HG03520 (cell line): ENCODE data around the gene TNRC6C.

ENCODE experiments used
- ATAC-seq: cut with Tn5 transposase; IDR thresholded peaks from one replicate; pipeline ENCODE4 v1.9.1; 2021; ENCODE audit warnings: mild to moderate bottlenecking, moderate library complexity; ENCODE audit not compliant: unreplicated experiment

Gene TNRC6C

DNA sequence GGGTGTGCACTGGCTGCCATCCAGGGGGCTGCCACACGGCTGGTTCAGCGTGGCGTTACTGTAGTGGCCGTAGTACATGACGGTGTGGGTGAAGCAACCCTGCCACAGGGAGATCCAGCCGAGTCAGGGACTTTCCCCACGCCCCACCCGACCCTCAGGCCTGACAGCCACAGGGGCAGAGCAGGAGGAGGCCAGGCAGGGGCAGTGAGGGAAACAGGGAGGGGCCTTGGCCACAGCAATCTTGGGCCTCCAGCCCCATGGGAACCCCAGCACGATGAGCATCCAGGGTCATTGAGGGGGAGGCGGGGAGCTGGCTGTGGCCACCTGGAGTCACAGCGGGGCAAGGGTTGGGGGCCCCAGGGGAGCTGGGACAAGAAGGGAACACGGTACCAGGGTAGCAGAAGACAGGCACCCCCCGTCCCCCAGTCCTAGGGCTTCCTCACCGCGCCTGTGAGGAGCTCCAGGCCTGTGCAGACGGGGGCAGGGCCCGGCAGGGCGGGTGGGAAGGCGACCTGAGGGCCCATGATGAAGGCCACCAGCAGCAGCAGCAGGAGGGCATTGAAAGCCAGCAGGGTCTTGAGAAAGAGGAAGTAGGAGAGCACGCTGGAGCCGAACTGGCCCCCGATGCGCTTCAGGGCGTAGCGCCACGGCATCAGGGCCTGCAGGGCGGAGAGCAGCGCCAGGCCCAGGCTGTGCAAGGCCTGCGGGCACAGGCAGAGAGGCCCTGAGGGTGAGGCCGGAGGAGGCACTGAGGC, 165.8 kb downstream of the TNRC6C start:
- no peak for ATAC-seq

DNA sequence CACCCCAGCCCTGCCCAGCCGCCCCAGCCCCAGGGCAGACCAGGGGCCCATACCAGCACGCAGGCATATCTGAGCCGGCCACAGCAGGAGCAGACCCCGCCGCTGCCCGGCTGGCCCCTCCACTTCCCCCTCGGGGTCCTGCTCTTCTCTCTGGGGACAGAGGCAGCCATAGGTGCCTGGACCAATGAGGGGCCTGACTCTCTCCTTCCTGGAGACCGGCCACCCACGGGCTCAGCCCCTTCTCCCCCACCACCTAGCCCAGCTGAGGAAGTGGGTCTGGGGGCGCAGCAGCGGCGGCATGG, 166.3 kb downstream of the TNRC6C start:
- ATAC-seq = no peak

DNA sequence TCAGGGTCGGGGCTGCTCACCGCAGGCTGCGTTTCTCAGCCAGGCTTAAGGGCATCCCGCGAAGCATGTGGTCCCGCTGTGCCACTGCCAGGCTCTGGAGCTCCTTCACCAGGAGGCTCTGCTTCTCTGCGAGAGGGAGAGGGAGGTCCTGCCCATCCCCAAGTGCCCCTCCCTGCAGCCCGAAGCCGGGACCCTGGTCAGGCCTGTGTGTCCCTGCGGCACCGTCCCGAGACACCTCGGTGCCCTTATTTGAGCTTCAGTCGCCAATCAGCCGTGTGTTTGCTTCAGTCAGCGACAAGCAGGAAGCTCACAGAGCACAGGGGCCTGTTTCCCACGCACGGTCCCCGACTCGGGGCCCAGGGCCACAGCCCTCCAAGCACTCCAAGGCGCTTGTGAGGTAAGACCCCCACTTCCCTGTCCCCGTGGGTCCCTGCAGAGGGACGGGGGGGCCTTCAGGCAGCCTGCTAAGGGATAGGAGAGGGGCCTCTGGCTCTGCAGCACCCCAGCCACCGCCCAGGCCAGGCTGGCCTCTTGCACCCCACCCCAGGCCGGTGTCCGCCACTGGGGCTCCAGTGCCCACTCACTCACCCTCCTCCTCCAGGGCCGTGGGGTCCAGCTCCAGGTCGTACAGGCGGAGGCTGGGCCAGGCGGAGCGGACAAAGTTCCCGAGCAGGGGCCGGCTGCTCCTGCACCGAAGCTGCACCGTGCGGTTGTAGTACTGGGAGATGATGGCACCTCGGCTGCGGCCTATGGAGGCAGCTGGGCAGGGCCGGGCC, 166.8 kb downstream of the TNRC6C start:
- no peak for ATAC-seq

DNA sequence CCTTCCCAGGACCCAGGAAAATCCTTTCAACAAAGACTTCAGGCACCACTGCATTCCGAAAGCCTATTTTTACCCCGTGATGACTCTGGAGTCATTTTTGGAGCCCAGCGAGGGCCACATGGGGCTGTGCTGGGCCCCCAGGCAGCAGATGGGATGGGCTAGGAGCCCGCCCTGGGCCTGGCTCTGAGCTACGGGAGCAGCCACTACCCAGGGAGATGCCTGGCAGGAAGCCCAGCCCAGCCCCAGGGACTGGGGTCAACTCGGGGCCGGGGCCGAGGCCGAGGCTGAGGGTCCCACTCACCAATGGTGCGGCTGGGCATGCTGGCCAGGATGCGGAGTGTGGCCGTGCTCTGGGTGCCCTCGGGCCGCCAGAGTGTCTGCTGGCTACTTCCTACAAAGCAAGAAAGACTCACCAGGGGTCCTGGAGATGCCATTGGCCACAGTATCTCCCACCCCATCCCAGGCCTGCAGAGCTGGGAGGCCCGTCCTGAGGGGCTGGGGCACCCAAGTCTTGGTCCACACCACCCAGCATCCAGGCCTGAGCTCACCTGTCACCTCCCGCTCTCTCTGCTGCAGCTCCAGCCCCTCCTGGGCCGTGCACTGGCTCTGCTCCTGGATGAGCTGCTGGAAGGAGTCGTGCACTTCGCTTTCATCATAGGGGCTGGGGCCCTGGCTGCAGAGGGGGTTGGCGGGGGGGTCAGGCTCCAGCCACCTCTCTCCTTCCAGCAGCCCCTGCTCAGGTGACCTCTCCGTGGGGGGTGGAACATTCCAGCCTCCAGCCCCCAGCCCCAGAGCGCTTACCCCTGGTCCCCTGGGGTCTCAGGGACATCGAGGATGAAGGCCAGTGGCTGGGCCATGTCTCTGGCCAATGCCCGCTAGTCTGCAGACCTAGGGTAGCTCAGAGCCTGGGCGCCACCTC, 167.7 kb downstream of the TNRC6C start:
- ATAC-seq = no peak

DNA sequence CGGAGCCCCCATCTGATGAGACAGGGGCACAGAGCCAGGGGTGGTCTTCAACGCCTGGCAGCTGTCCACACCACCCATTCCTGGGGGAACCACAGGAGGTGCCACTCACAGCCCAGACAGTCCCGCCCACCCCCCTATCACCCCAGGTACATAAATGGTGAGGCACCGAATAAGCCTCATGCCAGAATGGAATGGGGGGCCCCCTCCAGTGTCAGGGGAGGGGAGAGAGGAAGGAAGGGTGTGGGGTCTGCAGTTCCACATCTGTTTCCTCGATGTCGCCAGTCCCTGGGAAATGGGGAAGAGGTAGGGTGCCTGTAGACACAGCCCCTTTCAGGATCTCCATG, 168.4 kb downstream of the TNRC6C start:
- no peak for ATAC-seq

DNA sequence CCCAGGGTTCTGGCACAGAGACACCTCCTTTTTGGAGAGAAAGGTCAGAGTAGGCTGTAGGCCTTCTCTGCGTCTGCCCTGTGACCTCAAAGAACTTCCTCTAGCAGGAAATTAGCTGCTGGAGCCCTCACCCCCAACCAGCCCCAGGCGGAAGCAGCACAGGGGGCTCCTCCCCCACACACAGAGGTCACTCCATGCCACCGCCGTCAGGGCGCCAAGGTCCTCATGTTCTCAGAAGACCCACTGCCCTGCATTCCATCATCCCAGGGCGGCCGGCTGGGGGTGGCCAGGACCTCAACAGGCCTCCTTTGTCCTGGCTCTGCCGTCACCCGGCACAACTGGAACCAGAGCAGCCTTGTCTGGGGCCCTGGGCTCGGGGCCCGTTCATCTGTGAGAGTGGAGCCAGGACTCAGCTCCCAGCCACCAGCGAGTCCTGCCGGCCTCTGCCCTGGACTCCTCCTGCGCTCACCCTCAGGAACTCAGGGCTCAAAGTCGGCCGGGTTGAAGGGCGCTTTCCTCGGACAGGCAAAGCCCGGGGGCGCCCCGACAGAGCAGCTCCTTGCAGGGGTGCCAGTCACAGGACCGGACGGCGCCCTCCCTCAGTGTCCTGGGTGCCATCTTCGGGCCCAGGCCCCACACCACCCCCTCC, 168.9 kb downstream of the TNRC6C start:
- ATAC-seq = no peak

DNA sequence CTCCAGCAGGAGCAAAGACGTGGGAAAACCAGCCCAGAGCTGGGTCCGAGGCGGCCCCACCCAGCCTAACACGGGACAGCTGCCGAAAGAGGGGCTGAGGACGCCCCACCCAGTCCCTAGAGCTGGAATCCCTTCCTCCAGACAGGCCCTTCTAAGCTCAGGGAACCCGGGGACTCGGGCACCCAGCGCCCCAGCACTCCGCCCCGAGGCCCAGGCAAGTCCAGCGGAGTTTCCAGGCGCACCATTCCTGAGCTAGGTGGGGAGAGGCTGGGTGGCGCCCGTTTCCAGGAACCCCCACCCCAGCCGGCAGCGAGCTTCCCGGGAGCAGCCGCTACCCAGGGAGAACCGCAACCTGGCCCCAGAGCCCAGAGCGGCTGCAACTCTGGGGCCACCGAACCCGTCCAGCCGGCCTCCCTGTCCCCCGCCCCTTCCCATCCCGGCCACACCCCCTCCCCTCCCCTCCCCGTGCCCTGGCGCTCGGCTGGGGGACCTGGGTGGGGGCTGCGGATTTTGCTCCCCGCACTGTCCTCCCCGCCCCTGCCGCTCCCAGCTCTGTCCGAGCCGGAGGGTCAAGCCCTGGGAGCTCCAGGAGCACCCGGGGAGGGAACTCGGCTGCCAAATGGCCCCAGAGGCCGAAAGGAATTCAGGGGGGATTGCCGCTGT, 169.5 kb downstream of the TNRC6C start:
- ATAC-seq = no peak

DNA sequence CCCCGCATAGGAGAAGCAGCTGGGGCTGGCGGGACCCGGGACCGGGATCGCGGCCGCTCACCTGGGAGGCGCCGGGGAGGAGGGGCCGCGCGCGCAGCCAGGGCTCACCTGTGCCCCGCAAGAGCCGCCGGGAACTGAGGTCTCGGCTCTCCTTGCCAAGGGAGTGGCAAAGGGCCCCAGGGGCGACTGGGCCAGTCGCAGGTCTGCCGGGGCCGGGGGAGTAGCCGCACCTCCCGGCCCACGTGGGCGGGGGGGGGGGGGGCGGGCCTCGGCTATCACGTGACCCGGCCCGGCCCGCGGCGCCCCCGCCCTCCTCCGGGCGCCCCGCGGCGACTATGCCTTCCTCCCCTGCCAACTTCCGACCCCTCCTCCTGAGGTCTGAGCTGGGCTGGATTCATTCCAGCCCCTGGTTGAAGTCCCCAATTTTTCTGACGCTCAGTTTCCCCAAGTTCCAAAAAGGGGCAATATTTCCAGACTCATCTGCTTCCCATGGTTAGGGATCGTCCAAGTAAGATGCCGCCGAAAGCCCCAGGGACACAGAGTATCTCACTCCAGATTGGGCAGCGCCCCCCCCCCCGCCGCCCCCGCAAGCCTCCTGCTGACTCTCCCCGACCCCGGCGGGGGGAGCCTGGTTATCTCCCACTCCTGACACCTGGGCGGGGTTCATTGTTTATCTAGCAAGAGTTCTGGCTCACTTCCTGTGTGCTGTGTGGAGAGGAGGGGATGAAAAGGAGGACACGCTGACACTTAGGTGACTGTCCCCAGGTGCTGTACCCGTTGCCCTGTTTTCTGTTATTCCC, 170.2 kb downstream of the TNRC6C start, which contains the start of gene TMC6:
Gene TMC6, minus strand, starts transcription at position 205 of the 800 bp plus-strand sequence. CDS start 1,923 bp downstream, outside the sequence.
- no peak for ATAC-seq

DNA sequence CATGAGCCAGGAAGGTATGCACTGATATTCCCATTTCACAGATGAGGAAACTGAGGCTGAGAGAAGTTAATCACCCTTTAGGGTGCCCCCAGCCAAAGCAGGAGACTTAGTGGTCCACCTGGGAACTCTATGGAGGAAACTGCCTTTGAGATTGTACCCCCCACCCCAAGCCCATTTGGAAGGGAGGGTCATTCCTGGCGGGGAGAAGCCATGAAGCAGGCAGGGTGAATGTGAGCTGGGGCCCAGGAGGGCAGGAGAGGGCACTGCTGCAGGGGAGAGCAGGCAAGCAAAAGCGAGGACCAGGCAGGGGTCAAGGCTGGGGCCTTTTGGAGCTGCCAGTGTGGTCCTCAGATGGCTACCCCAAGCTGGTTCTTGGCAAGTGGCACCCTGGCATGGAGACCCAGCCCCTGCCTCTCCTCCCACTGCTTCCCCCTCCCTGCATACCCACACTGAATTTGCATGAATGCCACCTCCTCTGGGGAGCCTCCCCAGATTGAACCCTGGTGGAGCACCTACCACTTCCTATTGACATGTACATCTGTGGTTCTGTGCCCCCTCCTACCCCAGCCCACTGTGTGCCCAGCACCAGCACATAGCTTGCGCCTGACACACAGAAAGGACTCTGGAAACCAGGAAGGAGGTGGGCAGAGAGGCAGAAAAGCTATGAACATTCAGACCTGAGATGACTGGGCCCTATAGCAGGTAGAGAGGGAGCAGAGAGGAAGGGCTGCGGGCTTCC, 171.0 kb downstream of the TNRC6C start:
- no peak for ATAC-seq

DNA sequence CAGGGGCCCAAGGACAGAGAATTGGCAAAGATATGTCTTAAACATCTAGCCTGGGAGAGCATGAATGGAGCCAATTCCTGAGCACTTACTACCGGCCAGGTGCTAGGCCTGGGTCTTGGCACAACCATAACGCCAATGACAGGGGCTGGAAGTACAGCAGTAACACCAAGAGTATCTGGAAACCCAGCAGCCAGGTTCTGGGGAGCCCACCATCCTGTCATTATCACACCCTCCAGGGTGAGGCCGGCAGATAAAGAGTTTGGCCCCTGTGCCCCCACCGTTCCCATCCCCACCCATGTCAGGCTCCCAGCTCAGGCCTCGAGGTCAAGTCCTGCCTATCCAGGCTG, 171.6 kb downstream of the TNRC6C start:
- ATAC-seq = no peak

DNA sequence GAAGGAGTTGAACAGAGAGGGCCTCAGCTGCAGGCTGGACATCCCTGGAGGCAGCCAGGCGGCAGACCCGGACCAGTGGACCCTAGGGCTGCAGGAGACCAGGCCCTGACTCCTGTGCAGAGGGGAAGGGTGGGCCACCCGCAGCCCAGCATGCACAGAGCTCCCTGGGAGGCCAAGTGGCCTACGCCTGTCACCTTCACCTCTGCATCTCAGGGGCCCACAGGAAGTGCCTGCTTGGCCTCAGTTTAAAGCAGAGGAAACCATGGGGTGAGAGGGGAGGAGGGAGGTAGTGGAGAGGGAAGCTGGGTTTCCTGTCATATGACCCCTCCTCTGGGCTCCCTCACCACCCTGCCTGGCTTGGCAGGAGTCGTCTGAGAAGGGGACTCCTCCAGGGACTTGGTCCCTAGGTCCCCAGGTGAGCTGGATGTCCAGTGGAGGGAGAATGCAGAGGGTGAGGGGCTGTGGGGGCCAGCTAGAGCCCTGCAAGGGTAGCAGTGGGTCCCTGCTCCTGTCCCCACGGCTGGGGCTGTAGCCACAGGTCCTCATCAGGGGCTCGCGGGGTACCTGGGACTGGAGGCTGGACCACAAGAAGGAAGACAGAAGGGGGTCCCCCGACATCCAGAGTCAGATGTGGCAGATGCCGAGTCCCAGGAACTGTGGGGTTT, 172.1 kb downstream of the TNRC6C start, which contains the start of gene TMC8:
Gene TMC8, plus strand, starts transcription at position 335 of the 665 bp plus-strand sequence. CDS start 818 bp downstream, outside the sequence.
- ATAC-seq = no peak

DNA sequence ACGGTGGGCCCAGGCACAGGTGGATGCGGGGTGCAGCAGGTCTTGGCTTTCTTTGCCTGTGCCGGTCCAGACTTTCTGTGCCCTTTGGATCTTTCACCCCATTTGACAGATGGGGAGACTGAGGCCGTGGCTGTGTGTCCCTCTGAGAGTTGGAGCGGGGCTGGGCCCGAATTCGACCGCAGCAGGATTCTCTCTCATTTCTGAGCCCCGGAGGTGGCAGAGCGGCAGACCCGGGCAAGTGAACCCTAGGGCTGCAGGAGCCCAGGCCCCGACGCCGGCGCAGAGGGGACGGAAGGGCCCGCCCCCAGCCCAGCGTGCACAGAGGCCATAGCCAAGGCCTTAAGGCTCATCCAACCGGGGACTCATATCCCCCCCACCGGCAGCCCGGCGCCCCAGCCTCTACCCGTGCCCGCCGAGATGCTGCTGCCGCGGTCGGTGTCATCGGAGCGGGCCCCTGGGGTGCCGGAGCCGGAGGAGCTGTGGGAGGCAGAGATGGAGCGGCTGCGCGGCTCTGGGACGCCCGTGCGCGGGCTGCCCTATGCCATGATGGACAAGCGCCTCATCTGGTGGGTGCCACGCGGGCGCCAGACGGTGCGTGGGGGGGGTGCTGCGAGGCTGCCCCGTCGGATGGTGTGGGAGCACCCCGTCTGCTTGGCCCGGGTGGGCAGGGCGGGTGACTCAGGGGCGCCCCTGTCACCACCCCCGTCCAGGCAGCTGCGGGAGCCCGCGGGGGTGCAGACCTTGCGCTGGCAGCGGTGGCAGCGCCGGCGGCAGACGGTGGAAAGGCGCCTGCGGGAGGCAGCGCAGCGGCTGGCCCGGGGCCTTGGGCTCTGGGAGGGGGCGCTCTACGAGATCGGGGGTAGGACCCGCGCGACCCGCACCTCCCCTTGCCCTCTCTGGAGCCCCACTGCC, 172.9 kb downstream of the TNRC6C start:
- ATAC-seq = no peak

DNA sequence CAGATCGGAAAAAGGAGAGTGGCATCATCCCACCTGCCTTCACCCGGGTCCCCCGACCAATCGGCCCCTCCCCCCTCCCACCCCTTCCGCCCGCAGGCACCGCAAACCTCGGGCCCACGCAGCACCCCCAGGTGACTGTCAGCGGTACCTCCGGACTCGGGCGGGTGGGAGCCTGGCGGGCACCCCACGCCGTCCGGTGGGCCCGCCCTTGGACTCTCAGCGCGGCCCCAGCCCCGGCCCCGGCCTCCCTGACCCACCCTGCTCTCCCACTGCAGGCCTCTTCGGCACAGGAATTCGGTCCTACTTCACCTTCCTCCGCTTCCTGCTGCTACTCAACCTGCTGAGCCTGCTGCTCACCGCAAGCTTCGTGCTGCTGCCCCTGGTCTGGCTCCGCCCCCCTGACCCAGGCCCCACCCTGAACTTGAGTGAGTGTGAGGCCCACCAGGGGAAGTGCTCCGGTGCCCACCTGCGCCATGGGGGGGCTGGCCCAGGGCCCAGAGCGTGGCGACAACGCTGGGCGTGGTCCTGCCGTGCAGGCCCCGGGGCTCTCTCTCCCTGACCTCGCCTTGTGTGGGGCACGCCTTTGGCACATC, 173.7 kb downstream of the TNRC6C start:
- ATAC-seq = no peak

DNA sequence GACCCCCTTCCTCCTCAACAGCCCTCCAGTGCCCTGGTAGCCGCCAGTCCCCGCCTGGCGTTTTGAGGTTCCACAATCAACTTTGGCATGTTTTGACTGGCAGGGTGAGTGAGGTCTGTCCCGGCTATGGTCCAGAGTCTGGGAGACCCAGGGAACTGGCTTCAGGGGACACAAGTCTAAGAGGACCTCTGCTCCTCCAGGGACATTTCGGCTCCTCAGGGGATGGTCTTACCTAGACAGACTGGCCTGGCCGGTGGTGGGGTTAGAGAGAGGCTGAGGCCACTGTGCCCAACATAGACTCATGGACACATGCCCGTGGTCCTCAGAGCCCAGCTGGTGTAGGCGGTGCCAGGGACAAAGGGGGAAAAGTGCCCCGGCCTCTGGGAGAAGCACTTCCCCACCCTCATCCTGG, 174.3 kb downstream of the TNRC6C start:
- no peak for ATAC-seq

DNA sequence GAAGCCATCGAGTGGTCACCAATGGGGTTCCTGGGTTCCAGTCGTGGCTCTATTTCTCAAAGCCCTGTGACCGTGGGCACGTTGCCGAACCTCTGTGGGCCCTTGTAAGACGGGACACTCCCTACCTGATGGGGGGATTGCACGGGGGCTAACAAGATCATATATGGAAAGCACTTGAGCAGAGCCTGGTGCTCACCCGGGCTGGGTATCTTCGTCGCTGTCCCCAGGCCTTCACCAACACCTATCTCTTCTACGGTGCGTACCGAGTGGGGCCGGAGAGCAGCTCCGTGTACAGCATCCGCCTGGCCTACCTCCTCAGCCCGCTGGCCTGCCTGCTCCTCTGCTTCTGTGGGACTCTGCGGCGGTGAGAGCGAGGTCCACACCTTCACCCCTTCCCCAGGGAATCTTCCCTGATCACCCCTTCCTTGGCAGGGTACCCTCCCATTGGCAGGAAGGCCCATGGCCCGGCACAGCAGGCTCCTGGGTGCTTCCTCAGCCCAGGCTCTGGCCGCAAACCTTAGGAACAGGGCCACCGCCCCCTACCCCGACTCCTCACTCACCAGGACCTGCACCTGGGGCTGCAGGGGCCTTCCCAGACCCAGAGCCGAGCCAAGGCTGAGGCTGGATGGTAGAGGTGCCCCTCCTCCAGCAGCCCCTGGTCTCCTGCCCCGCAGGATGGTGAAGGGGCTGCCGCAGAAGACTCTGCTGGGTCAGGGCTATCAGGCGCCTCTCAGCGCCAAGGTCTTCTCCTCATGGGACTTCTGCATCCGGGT, 174.9 kb downstream of the TNRC6C start:
- ATAC-seq = no peak
